ENCODE measurements around the gene TAF5.

DNA sequence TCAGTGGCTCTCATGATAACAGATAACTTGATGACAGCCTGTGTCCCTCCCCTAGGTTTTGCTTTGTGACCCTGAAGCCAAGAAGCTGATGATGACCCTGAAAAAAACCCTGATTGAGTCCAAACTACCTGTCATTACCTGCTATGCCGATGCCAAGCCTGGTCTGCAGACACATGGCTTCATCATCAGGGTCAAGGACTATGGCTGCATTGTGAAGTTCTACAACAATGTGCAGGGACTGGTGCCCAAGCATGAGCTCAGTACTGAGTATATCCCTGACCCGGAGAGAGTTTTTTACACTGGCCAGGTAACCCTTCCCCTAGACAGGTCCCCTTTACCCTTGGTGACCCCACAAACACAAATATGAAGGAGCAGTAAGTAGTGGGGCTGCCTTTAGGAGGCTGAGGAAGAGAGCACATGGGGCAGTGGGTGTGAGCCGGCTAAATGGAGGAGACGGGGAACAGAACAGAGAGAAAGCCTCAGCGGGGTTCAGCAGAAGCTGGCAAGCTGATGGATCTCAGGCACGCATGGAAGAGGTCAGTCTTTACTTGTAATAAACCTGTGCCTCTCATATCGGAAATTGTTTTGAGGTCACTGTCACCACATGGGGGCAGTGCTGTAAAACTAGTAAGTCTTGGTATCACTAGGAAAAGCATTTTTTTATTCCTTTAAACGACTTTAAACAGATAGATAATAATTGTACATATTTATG lies 48.8 kb downstream of the TAF5 start:
- TF ChIP-seq, protein P1, sequence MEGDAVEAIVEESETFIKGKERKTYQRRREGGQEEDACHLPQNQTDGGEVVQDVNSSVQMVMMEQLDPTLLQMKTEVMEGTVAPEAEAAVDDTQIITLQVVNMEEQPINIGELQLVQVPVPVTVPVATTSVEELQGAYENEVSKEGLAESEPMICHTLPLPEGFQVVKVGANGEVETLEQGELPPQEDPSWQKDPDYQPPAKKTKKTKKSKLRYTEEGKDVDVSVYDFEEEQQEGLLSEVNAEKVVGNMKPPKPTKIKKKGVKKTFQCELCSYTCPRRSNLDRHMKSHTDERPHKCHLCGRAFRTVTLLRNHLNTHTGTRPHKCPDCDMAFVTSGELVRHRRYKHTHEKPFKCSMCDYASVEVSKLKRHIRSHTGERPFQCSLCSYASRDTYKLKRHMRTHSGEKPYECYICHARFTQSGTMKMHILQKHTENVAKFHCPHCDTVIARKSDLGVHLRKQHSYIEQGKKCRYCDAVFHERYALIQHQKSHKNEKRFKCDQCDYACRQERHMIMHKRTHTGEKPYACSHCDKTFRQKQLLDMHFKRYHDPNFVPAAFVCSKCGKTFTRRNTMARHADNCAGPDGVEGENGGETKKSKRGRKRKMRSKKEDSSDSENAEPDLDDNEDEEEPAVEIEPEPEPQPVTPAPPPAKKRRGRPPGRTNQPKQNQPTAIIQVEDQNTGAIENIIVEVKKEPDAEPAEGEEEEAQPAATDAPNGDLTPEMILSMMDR (IDR thresholded peaks at IDR 0.05; ENCODE audit: poor library complexity, severe bottlenecking) = peak; percentile 81
- TF ChIP-seq TAF1 (IDR thresholded peaks at IDR 0.05; ENCODE audit: low read depth) = no peak
- no peak for TF ChIP-seq EZH2 (IDR thresholded peaks at IDR 0.05; ENCODE audit: borderline replicate concordance, insufficient read depth, low read length, poor library complexity, severe bottlenecking)
- peak; percentile 86 for TF ChIP-seq SMC3 (conservative IDR thresholded peaks at IDR 0.05; ENCODE audit: poor library complexity)
- no peak for TF ChIP-seq EP300 (conservative IDR thresholded peaks at IDR 0.05; ENCODE audit: poor library complexity, severe bottlenecking)
- no peak for TF ChIP-seq POLR2AphosphoS5 (IDR thresholded peaks at IDR 0.05)

Data from neural cell (in vitro differentiated cells).